Activated naive CD8-positive, alpha-beta T cell treated with anti-CD3 and anti-CD28 coated beads for 36 hours (primary cell): Measurements from ENCODE around the gene GUCA1A. TPM values are rescaled to one million over a fixed set of nuclear protein-coding genes. Genes with fewer than 3 reads are reported as not detected.
"Not testable (repeated sequence)": the region's sequence is repeated elsewhere in the genome, so short reads cannot be mapped to it uniquely, and the experiment has no call there.

Experiments
- DNase-seq: peaks from one replicate; pipeline ENCODE4 v3.0.0; 2021
- H3K27ac Mint-ChIP-seq: one replicate; pipeline ENCODE4 v1.8.0; 2022; ENCODE audit warnings: mild to moderate bottlenecking, moderate library complexity, mixed read lengths
- H3K27me3 Mint-ChIP-seq: one replicate; pipeline ENCODE4 v1.8.0; 2022; ENCODE audit warnings: mild to moderate bottlenecking, mixed read lengths
- H3K36me3 Mint-ChIP-seq: one replicate; pipeline ENCODE4 v1.8.0; 2021; ENCODE audit warnings: mild to moderate bottlenecking, mixed read lengths
- H3K4me1 Mint-ChIP-seq: one replicate; pipeline ENCODE4 v1.8.0; 2021; ENCODE audit warnings: mixed read lengths
- H3K4me3 Mint-ChIP-seq: one replicate; pipeline ENCODE4 v1.8.0; 2022; ENCODE audit warnings: mild to moderate bottlenecking, moderate library complexity, mixed read lengths
- H3K9me3 Mint-ChIP-seq: one replicate; pipeline ENCODE4 v1.8.0; 2022; ENCODE audit warnings: mixed read lengths
- total RNA-seq, 2 experiments: library from RNA; stranded (reverse); gene quantifications; one replicate each; pipeline ENCODE4 v1.2.3, GENCODE V29; 2021

The GUCA1A gene
- total RNA-seq, 2 experiments from 2014 or later = 0.14 TPM; not detected in 1

- DNase-seq, H3K27ac Mint-ChIP-seq, H3K9me3 Mint-ChIP-seq, H3K4me3 Mint-ChIP-seq, H3K4me1 Mint-ChIP-seq, H3K27me3 Mint-ChIP-seq: not testable (repeated sequence)
- peaks cover 24% of the 10 kb centered on the region for H3K36me3 Mint-ChIP-seq
These were observed 29.2 kb downstream of the GUCA1A start for GRCh38 chr6:42202131-42202915.

- H3K36me3 Mint-ChIP-seq = peaks cover 26% of the 10 kb centered on the region
- H3K27ac Mint-ChIP-seq = no peak overlapping the region
- DNase-seq = no peak
- H3K27me3 Mint-ChIP-seq = no peaks in the 10 kb centered on the region
- H3K4me1 Mint-ChIP-seq = peaks cover 7% of the 10 kb centered on the region
- no peak overlapping the region for H3K4me3 Mint-ChIP-seq
- peaks cover 2% of the 10 kb centered on the region for H3K9me3 Mint-ChIP-seq
These were observed 30.0 kb downstream of the GUCA1A start for GRCh38 chr6:42203183-42203582.

- Mint-ChIP-seq H3K27ac (no peak overlapping the region), H3K4me1 (peaks cover 8% of the 10 kb centered on the region), H3K36me3 (peaks cover 22% of the 10 kb centered on the region), H3K27me3 (no peaks in the 10 kb centered on the region), H3K9me3 (peaks cover 2% of the 10 kb centered on the region), H3K4me3 (no peak overlapping the region)
- no peak for DNase-seq
These were observed 31.7 kb downstream of the GUCA1A start for GRCh38 chr6:42204768-42205282.

DNA sequence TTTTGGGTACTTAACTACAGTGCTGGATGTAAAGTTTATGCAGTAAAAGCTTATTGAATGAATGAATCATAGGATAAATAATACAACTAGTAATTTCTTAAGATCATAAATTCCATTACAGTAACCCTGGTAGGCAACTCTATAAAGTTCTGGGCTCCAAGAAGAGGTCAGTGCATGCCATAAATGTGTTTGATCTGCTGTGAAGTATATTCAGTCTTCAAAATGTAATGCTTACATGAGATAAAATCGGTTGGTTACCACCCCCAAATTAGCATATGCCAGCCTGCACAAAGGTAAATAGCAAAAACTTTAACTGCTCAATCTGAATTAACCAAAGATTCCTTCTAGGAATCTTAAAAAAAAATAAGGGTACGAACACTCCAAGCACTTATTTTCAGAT, 34.4 kb downstream of the GUCA1A start:
- not testable (repeated sequence) for H3K9me3 Mint-ChIP-seq
- H3K36me3 Mint-ChIP-seq = peaks cover 11% of the 10 kb centered on the region

DNA sequence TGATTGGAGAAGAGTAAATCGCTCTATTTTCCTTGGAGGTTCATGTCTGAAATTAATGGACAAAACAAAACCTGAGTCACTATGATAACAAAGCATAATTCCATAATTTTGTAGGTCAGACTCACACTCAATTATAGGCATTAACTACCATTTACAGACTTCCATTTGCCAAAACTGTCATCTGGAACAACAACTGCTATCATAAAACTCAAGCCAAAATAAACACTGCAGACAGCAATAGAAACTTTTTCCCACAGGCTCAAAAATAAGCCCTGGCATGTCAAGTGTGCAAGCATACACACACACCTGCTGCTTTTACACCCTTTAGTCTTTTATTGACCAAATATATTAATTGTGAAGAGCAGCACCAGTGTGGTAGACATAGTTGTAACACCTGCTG, 37.4 kb downstream of the GUCA1A start:
- Mint-ChIP-seq H3K4me1 (peaks cover 18% of the 10 kb centered on the region), H3K9me3 (no peaks in the 10 kb centered on the region), H3K4me3 (no peak overlapping the region), H3K36me3 (peaks cover 11% of the 10 kb centered on the region), H3K27ac (no peak overlapping the region), H3K27me3 (no peaks in the 10 kb centered on the region)
- DNase-seq = no peak

More for the DNA sequence above, 34.4 kb downstream of the GUCA1A start:
- H3K27ac Mint-ChIP-seq, H3K4me3 Mint-ChIP-seq, H3K27me3 Mint-ChIP-seq, H3K4me1 Mint-ChIP-seq, DNase-seq: not testable (repeated sequence)

- no peak overlapping the region for H3K27ac Mint-ChIP-seq
- H3K36me3 Mint-ChIP-seq = peaks cover 8% of the 10 kb centered on the region
- no peak for DNase-seq
- no peaks in the 10 kb centered on the region for H3K27me3 Mint-ChIP-seq
- no peaks in the 10 kb centered on the region for H3K9me3 Mint-ChIP-seq
- peaks cover 30% of the 10 kb centered on the region for H3K4me1 Mint-ChIP-seq
- H3K4me3 Mint-ChIP-seq = no peak overlapping the region
These were observed 38.6 kb downstream of the GUCA1A start for GRCh38 chr6:42211726-42212125.

GRCh38 chr6:42212442-42212841, 39.3 kb downstream of the GUCA1A start:
- peaks cover 9% of the 10 kb centered on the region for H3K36me3 Mint-ChIP-seq
- no peak for DNase-seq
- peaks cover 31% of the 10 kb centered on the region for H3K4me1 Mint-ChIP-seq
- H3K9me3 Mint-ChIP-seq = no peaks in the 10 kb centered on the region
- no peak overlapping the region for H3K4me3 Mint-ChIP-seq
- no peaks in the 10 kb centered on the region for H3K27me3 Mint-ChIP-seq
- H3K27ac Mint-ChIP-seq = no peak overlapping the region

GRCh38 chr6:42216495-42216894, 43.3 kb downstream of the GUCA1A start:
- H3K27me3 Mint-ChIP-seq, H3K9me3 Mint-ChIP-seq, H3K36me3 Mint-ChIP-seq, DNase-seq: not testable (repeated sequence)
- peak overlapping the region; percentile 82 for H3K4me3 Mint-ChIP-seq
- H3K4me1 Mint-ChIP-seq = peaks cover 25% of the 10 kb centered on the region
- H3K27ac Mint-ChIP-seq = peak overlapping the region; percentile 63

DNA sequence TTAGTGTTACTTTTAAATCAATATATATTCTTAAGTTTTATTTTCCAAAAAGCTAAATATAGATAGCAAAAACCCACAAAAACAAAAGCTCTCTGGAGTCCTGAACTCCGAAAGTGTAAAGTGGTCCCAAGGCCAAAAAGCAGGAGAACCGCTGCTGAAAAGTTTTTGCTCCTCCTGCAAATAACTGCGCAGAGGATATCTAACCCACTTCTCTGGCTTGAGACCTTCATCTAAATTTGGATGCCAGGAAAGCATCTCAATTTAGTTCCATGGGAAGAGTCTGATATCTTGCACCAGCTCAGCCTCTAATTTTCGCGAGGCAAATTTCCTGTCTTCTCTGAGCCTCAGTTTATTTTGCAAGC, 44.0 kb downstream of the GUCA1A start:
- no peaks in the 10 kb centered on the region for H3K9me3 Mint-ChIP-seq
- H3K36me3 Mint-ChIP-seq = peaks cover 8% of the 10 kb centered on the region
- peaks cover 25% of the 10 kb centered on the region for H3K4me1 Mint-ChIP-seq
- H3K27ac Mint-ChIP-seq = peak overlapping the region; percentile 89
- DNase-seq = no peak
- peak overlapping the region; percentile 87 for H3K4me3 Mint-ChIP-seq
- H3K27me3 Mint-ChIP-seq = no peaks in the 10 kb centered on the region

DNA sequence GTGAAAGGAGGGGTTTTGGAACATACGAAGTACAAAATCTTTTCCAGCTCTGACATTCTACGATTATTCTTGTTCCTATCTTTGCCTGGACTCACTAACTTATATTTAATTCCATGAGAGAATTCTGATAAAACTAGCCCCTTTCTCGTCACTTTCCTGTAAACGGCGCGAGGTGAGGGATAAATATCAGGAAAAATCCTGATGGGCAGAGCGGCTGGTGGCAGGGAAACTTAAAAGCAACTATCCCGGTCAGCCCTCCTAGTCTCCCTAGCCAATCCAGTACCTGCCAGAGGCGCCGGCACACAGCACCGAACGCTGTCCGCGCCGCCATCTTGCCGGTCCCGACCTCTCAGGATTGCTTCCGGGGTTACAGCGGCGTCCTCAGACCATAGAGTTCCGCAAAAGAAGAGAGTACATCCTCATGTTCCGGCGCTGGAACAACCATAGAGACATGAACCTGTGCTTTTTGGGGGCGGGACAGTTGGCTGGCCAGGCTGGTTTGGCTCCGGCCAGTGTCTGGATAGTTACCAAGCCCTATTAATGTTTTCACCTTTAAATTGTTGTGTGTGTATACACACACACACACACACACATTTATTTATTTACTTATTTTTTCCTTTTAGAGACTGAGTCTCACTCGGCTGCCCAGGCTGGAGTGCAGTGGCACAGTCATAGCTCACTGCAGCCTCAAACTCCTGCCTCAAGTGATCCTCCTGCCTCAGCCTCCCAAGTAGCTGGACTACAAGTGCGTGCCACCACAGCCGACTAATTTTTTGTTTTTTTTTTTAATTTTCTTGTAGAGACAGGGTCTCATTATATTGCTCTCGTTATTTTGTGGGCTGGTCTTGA, 44.6 kb downstream of the GUCA1A start, which contains the start of gene MRPS10:
Gene MRPS10, minus strand, starts transcription at position 343 of the 849 bp plus-strand sequence. Its CDS starts 12 bp downstream, at position 331.
- H3K27me3 Mint-ChIP-seq = no peaks in the 10 kb centered on the region
- DNase-seq = peak; percentile 89
- H3K27ac Mint-ChIP-seq = peak within 1 kb of the TSS; percentile 89
- H3K36me3 Mint-ChIP-seq = peaks cover 8% of the 10 kb centered on the region
- H3K9me3 Mint-ChIP-seq = no peaks in the 10 kb centered on the region
- H3K4me1 Mint-ChIP-seq = peaks cover 25% of the 10 kb centered on the region
- peak within 1 kb of the TSS; percentile 87 for H3K4me3 Mint-ChIP-seq

DNA sequence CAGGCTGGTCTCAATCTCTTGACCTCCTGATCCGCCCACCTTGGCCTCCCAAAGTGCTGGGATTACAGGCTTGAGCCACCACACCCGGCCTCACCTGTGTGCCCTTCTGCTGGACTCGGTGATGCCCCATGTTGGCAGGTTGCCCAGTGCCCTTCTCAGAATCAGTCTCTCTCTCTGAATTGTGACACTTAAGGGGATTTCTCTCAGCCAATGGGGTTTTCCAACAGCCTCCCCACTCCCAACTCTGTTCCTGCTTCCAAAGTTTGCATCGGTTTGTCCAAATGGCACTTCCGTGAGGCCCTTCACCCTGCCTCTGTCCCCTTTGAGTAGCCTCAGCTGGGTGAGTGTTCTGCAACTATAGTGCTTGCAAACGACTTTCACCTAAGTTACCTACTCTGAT, 47.6 kb downstream of the GUCA1A start:
- Mint-ChIP-seq H3K27ac (no peak overlapping the region), H3K9me3 (no peaks in the 10 kb centered on the region)

DNA sequence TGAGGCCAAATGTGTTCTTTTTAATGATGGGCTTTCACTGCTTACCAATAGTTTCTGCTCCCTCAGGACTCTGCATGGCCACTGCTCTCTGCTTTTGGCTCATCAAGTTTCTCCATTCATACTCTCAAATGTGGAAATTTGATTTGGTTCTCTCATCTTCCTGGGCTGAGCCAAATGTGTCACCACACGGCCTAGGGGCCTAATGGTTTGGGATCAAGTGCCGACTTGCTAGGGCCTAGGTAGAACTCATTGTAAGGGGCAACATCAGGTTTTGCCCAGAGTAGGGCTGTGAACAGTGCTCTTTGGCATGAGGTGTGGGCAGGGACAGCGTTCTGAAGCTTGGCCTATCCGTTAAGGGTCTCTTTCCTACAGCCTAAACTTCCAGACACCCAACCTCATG, 48.4 kb downstream of the GUCA1A start:
- no peak overlapping the region for H3K27ac Mint-ChIP-seq
- H3K27me3 Mint-ChIP-seq = no peaks in the 10 kb centered on the region
- no peak overlapping the region for H3K4me3 Mint-ChIP-seq
- H3K9me3 Mint-ChIP-seq = no peaks in the 10 kb centered on the region
- DNase-seq = no peak
- peaks cover 4% of the 10 kb centered on the region for H3K36me3 Mint-ChIP-seq
- peaks cover 19% of the 10 kb centered on the region for H3K4me1 Mint-ChIP-seq

More for the DNA sequence above, 47.6 kb downstream of the GUCA1A start:
- peaks cover 26% of the 10 kb centered on the region for H3K4me1 Mint-ChIP-seq
- peaks cover 4% of the 10 kb centered on the region for H3K36me3 Mint-ChIP-seq
- DNase-seq = no peak
- H3K4me3 Mint-ChIP-seq = no peak overlapping the region
- no peaks in the 10 kb centered on the region for H3K27me3 Mint-ChIP-seq

- no peak overlapping the region for H3K4me3 Mint-ChIP-seq
- no peak for DNase-seq
- H3K36me3 Mint-ChIP-seq = peaks cover 3% of the 10 kb centered on the region
- H3K27ac Mint-ChIP-seq = no peak overlapping the region
- peaks cover 15% of the 10 kb centered on the region for H3K4me1 Mint-ChIP-seq
- no peaks in the 10 kb centered on the region for H3K9me3 Mint-ChIP-seq
- H3K27me3 Mint-ChIP-seq = no peaks in the 10 kb centered on the region
These were observed 49.3 kb downstream of the GUCA1A start for GRCh38 chr6:42222448-42222847.

DNA sequence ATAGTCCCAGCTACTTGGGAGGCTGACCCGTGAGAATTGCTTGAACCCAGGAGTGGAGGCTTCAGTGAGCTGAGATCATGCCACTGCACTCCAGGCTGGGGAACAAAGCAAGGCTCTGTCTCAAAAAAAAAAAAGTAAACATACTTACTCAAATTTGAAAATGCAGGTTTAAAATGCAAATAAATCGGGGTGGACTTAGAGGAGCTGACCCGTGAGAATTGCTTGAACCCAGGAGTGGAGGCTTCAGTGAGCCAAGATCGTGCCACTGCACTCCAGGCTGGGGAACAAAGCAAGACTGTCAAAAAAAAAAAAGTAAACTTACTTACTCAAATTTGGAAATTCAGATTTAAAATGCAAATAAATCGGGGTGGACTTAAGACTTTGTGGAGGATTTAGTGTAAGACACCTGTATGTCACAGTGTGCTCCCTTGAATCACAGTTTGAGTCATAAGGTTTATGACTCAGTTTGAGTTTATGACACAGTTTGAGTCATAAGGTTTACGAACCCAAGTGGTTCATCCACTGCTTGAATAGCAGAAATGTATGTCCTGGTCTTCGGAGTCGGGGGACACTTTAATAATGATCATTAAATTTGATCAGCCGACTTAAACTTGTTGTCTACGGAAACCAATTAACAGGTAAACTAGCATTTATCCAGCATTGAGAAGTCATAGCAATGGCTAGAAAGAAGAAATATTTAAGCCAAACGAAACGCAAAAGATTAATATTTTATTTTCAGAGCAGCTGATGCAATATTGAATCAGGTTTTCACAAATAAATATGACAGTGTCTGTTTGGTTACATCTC, 51.3 kb downstream of the GUCA1A start:
- Mint-ChIP-seq H3K36me3 (no peaks in the 10 kb centered on the region), H3K9me3 (no peaks in the 10 kb centered on the region), H3K27ac (peak overlapping the region; percentile 86), H3K27me3 (no peaks in the 10 kb centered on the region), H3K4me3 (no peak overlapping the region), H3K4me1 (peaks cover 15% of the 10 kb centered on the region)
- no peak for DNase-seq

- Mint-ChIP-seq H3K36me3 (no peaks in the 10 kb centered on the region), H3K4me1 (peaks cover 17% of the 10 kb centered on the region), H3K27ac (peak overlapping the region; percentile 86), H3K27me3 (no peaks in the 10 kb centered on the region), H3K9me3 (no peaks in the 10 kb centered on the region), H3K4me3 (no peak overlapping the region)
- DNase-seq = no peak
These were observed 51.8 kb downstream of the GUCA1A start for GRCh38 chr6:42225029-42225339.
